ENCODE data around the gene ZFP69.
"Not testable (repeated sequence)": the region's sequence is repeated elsewhere in the genome, so short reads cannot be mapped to it uniquely, and the experiment has no call there.

ZFP69 gene

GRCh38 chr1:40476924-40477677, at the start of gene ZFP69:
Gene ZFP69, plus strand, starts transcription at chr1:40477290. Its CDS starts 2,072 bp downstream, at chr1:40479362.
- DNase-seq (ENCODE audit: low spot score) = peak; percentile 64

- no peak for DNase-seq (ENCODE audit: low spot score)
Measured at GRCh38 chr1:40431385-40431784, 45.7 kb upstream of the ZFP69 start.

GRCh38 chr1:40432644-40433390, 44.3 kb upstream of the ZFP69 start:
- no peak for DNase-seq (ENCODE audit: low spot score)

- DNase-seq (ENCODE audit: low spot score) = no peak
Measured at GRCh38 chr1:40435471-40435870, 41.6 kb upstream of the ZFP69 start.

GRCh38 chr1:40435876-40436275, 41.2 kb upstream of the ZFP69 start:
- no peak for DNase-seq (ENCODE audit: low spot score)

GRCh38 chr1:40438391-40439015, 38.6 kb upstream of the ZFP69 start:
- DNase-seq (ENCODE audit: low spot score) = peak; percentile 40

- no peak for DNase-seq (ENCODE audit: low spot score)
Measured at GRCh38 chr1:40439247-40439646, 37.8 kb upstream of the ZFP69 start.

GRCh38 chr1:40449684-40450494, 27.2 kb upstream of the ZFP69 start, which contains the start of gene ZFP69B:
Gene ZFP69B, plus strand, starts transcription at chr1:40450476. Its CDS starts 486 bp downstream, at chr1:40450962.
- peak; percentile 84 for DNase-seq (ENCODE audit: low spot score)

GRCh38 chr1:40450495-40451237, 26.4 kb upstream of the ZFP69 start:
- DNase-seq (ENCODE audit: low spot score) = peak; percentile 75

- DNase-seq (ENCODE audit: low spot score) = no peak
Measured at GRCh38 chr1:40451238-40451585, 25.9 kb upstream of the ZFP69 start.

GRCh38 chr1:40454873-40455272, 22.2 kb upstream of the ZFP69 start:
- DNase-seq (ENCODE audit: low spot score) = no peak

- no peak for DNase-seq (ENCODE audit: low spot score)
Measured at GRCh38 chr1:40462956-40463590, 14.0 kb upstream of the ZFP69 start.

GRCh38 chr1:40469327-40469726, 7.8 kb upstream of the ZFP69 start:
- DNase-seq (ENCODE audit: low spot score) = no peak

- DNase-seq (ENCODE audit: low spot score) = no peak
Measured at GRCh38 chr1:40475268-40475667, 1.8 kb upstream of the ZFP69 start.

GRCh38 chr1:40477678-40478053, 576 bp downstream of the ZFP69 start:
- no peak for DNase-seq (ENCODE audit: low spot score)

- no peak for DNase-seq (ENCODE audit: low spot score)
Measured at GRCh38 chr1:40478276-40478675, 1.2 kb downstream of the ZFP69 start.

GRCh38 chr1:40479156-40479555, 2.1 kb downstream of the ZFP69 start:
- DNase-seq (ENCODE audit: low spot score) = no peak

- DNase-seq (ENCODE audit: low spot score) = no peak
Measured at GRCh38 chr1:40495315-40495903, 18.3 kb downstream of the ZFP69 start.

- not testable (repeated sequence) for DNase-seq (ENCODE audit: low spot score)
Measured at GRCh38 chr1:40502651-40503050, 25.6 kb downstream of the ZFP69 start.

- no peak for DNase-seq (ENCODE audit: low spot score)
Measured at GRCh38 chr1:40507973-40508372, 30.9 kb downstream of the ZFP69 start.
